ENCODE measurements around the gene LPCAT2. TPM values are rescaled to one million over a fixed set of nuclear protein-coding genes. Genes with fewer than 3 reads are reported as not detected.

LPCAT2 gene
- total and polyA plus RNA-seq, 2 of the 13 experiments (the other 11 are each of a cell fraction or from before 2014, with no cell fraction given): 9.9 to 17.6 TPM

DNA sequence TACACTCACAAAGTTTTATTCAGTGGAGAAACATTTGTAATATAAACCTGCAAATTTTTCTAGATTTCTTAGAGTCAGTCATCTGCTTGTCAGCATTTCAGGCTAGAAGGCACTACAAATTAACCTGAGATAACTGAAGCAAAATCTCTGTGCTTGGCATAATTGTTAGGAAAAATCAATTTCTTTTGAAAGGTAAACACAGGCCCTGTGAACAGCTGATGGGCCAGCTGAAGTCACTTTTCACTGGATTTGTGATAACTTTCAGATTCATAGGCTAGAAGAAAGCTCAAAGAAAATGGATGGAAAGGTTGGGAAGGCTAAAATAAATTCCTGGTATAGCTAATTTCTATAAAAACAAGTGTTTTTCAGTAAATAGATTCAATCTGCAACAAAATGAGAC is 112.9 kb downstream of the LPCAT2 start (continued):
- peak; percentile 58; the same call in 1 of the 2 replicates for TF ChIP-seq FOXK1 (CRISPR knock-in tag; IDR thresholded peaks at IDR 0.05; ENCODE audit: borderline replicate concordance, low read depth)
- peak; percentile 51; the same call in 1 of the 2 replicates for TF ChIP-seq RXRB (CRISPR knock-in tag; IDR thresholded peaks at IDR 0.05; ENCODE audit: borderline replicate concordance)
- peak; percentile 83; the same call in 1 of the 2 replicates for TF ChIP-seq FOXA3 (CRISPR knock-in tag; IDR thresholded peaks at IDR 0.05)
- TF ChIP-seq, protein P1, sequence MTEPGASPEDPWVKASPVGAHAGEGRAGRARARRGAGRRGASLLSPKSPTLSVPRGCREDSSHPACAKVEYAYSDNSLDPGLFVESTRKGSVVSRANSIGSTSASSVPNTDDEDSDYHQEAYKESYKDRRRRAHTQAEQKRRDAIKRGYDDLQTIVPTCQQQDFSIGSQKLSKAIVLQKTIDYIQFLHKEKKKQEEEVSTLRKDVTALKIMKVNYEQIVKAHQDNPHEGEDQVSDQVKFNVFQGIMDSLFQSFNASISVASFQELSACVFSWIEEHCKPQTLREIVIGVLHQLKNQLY (CRISPR knock-in tag; IDR thresholded peaks at IDR 0.05): peak; percentile 50; the same call in 1 of the 2 replicates
- peak; percentile 41; the same call in 1 of the 2 replicates for TF ChIP-seq ZNF331 (CRISPR knock-in tag; IDR thresholded peaks at IDR 0.05)
- TF ChIP-seq, protein P2, sequence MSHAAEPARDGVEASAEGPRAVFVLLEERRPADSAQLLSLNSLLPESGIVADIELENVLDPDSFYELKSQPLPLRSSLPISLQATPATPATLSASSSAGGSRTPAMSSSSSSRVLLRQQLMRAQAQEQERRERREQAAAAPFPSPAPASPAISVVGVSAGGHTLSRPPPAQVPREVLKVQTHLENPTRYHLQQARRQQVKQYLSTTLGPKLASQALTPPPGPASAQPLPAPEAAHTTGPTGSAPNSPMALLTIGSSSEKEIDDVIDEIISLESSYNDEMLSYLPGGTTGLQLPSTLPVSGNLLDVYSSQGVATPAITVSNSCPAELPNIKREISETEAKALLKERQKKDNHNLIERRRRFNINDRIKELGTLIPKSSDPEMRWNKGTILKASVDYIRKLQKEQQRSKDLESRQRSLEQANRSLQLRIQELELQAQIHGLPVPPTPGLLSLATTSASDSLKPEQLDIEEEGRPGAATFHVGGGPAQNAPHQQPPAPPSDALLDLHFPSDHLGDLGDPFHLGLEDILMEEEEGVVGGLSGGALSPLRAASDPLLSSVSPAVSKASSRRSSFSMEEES (CRISPR knock-in tag; IDR thresholded peaks at IDR 0.05): peak; percentile 47; the same call in 1 of the 2 replicates
- no peak for TF ChIP-seq FOXA1 (IDR thresholded peaks at IDR 0.05)
- peak; percentile 61 for TF ChIP-seq FOXA1 (CRISPR knock-in tag; IDR thresholded peaks at IDR 0.05)
- TF ChIP-seq NAIF1 (CRISPR knock-in tag; IDR thresholded peaks at IDR 0.05; ENCODE audit: borderline replicate concordance): no peak
- TF ChIP-seq, protein P3, sequence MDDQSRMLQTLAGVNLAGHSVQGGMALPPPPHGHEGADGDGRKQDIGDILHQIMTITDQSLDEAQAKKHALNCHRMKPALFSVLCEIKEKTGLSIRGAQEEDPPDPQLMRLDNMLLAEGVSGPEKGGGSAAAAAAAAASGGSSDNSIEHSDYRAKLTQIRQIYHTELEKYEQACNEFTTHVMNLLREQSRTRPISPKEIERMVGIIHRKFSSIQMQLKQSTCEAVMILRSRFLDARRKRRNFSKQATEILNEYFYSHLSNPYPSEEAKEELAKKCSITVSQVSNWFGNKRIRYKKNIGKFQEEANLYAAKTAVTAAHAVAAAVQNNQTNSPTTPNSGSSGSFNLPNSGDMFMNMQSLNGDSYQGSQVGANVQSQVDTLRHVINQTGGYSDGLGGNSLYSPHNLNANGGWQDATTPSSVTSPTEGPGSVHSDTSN (CRISPR knock-in tag; IDR thresholded peaks at IDR 0.05; ENCODE audit: borderline replicate concordance): no peak
- TF ChIP-seq, protein P4, sequence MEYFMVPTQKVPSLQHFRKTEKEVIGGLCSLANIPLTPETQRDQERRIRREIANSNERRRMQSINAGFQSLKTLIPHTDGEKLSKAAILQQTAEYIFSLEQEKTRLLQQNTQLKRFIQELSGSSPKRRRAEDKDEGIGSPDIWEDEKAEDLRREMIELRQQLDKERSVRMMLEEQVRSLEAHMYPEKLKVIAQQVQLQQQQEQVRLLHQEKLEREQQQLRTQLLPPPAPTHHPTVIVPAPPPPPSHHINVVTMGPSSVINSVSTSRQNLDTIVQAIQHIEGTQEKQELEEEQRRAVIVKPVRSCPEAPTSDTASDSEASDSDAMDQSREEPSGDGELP (IDR thresholded peaks at IDR 0.05; ENCODE audit: borderline replicate concordance, low read depth): peak; percentile 99
- peak; percentile 26; the same call in 1 of the 2 replicates for TF ChIP-seq NFIC (IDR thresholded peaks at IDR 0.05; ENCODE audit: low read length)
- no peak for TF ChIP-seq ZNF784 (CRISPR knock-in tag; IDR thresholded peaks at IDR 0.05; ENCODE audit: borderline replicate concordance)
- 0 out of 2 replicates have a peak, but pooled peaks have one; percentile 22 for TF ChIP-seq HNF1A (IDR thresholded peaks at IDR 0.05; ENCODE audit: low read depth)
- no peak for TF ChIP-seq HNF1A (CRISPR knock-in tag; IDR thresholded peaks at IDR 0.05; ENCODE audit: borderline replicate concordance)
- no peak for TF ChIP-seq SOX6 (IDR thresholded peaks at IDR 0.05)
- TF ChIP-seq SOX6 (CRISPR knock-in tag; IDR thresholded peaks at IDR 0.05): peak; percentile 15; the same call in 1 of the 2 replicates
- no peak for TF ChIP-seq ZNF383 (CRISPR knock-in tag; IDR thresholded peaks at IDR 0.05; ENCODE audit: borderline replicate concordance)
- TF ChIP-seq EEA1 (CRISPR knock-in tag; IDR thresholded peaks at IDR 0.05; ENCODE audit: borderline replicate concordance): no peak
- 0 out of 2 replicates have a peak, but pooled peaks have one; percentile 25 for TF ChIP-seq GFI1 (CRISPR knock-in tag; IDR thresholded peaks at IDR 0.05; ENCODE audit: borderline replicate concordance)
- TF ChIP-seq KLF16 (CRISPR knock-in tag; IDR thresholded peaks at IDR 0.05): peak in 1 of 2 experiments; percentile 68; a peak in 2 of 4 replicates
- TF ChIP-seq KAT2B (IDR thresholded peaks at IDR 0.05; ENCODE audit: borderline replicate concordance, low read depth, low read length): 0 out of 2 replicates have a peak, but pooled peaks have one; percentile 21

Measured in HepG2 (cell line).